Measurements from ENCODE around the gene SMARCB1.

Gene SMARCB1

GRCh38 chr22:23796461-23796860 lies 9.7 kb downstream of the SMARCB1 start:
- 69% methylated on average over 5 of the region's 5 CpGs for WGBS
- H3K14ac ChIP-seq (ENCODE audit: low read length in 2 of 2): no peak overlapping the region
- H2BK120ac ChIP-seq (ENCODE audit: low read depth, low read length): no peak overlapping the region
- no peak overlapping the region for H3K23ac ChIP-seq (ENCODE audit: low read length in 2 of 2)
- H4K91ac ChIP-seq (ENCODE audit: low read length): no peak overlapping the region
- H2AFZ ChIP-seq (ENCODE audit: low read depth, low read length): no peak overlapping the region
- no peak overlapping the region for H3K4me2 ChIP-seq (ENCODE audit: low read length, poor library complexity, severe bottlenecking)
- H4K8ac ChIP-seq (ENCODE audit: low read length): no peak overlapping the region
- no peak overlapping the region for H3K9ac ChIP-seq (ENCODE audit: low read length)
- H3K4me1 ChIP-seq (ENCODE audit: control insufficient read depth, insufficient read depth, low read depth, low read length): peaks cover 4% of the 10 kb centered on the region
- H3K4ac ChIP-seq (ENCODE audit: low read depth in 1 of 2, low read length in 2 of 2): no peak overlapping the region
- DNase-seq: no peak
- no peak overlapping the region for H2BK5ac ChIP-seq (ENCODE audit: low read depth, low read length, poor library complexity, severe bottlenecking)
- no peak overlapping the region for H3K18ac ChIP-seq (ENCODE audit: low read depth in 1 of 2, low read length in 2 of 2)
- peaks cover 72 to 83% of the 10 kb centered on the region in 2 experiments for H3K36me3 ChIP-seq (ENCODE audit: control insufficient read depth in 1 of 2, insufficient read depth in 2 of 2, low read depth in 1 of 2, low read length in 2 of 2)
- H3K79me1 ChIP-seq (replicated peaks; ENCODE audit: low read length, poor library complexity, severe bottlenecking): peaks cover 38% of the 10 kb centered on the region
- H2BK12ac ChIP-seq (ENCODE audit: low read length in 2 of 2): no peak overlapping the region
- no peak overlapping the region for H2AK5ac ChIP-seq (ENCODE audit: low read length, severe bottlenecking)
- H3K4me3 ChIP-seq (ENCODE audit: insufficient read depth in 1 of 2, low read depth in 1 of 2, low read length in 2 of 2): no peak overlapping the region
- no peaks in the 10 kb centered on the region for H3K9me3 ChIP-seq (ENCODE audit: control insufficient read depth, low read length)
- no peak overlapping the region for H3K27ac ChIP-seq (ENCODE audit: low read length, poor library complexity, severe bottlenecking)
- no peak overlapping the region for H2BK15ac ChIP-seq (ENCODE audit: low read depth, poor library complexity, severe bottlenecking)
- no peaks in the 10 kb centered on the region for H3K27me3 ChIP-seq (ENCODE audit: control insufficient read depth in 1 of 2, insufficient read depth in 1 of 2, low read length in 2 of 2)

GRCh38 chr22:23800297-23801237 lies 13.8 kb downstream of the SMARCB1 start:
- Histone ChIP-seq H2AK5ac (ENCODE audit: low read length, severe bottlenecking) (no peak overlapping the region), H3K23ac (ENCODE audit: low read length in 2 of 2) (no peak overlapping the region), H3K9ac (ENCODE audit: low read length) (no peak overlapping the region), H3K36me3 (ENCODE audit: control insufficient read depth in 1 of 2, insufficient read depth in 2 of 2, low read depth in 1 of 2, low read length in 2 of 2) (peaks cover 80% of the 10 kb centered on the region in 2 experiments), H3K14ac (ENCODE audit: low read length in 2 of 2) (no peak overlapping the region), H3K4ac (ENCODE audit: low read depth in 1 of 2, low read length in 2 of 2) (no peak overlapping the region), H3K4me2 (ENCODE audit: low read length, poor library complexity, severe bottlenecking) (no peak overlapping the region), H2AFZ (ENCODE audit: low read depth, low read length) (no peak overlapping the region), H3K4me1 (ENCODE audit: control insufficient read depth, insufficient read depth, low read depth, low read length) (no peaks in the 10 kb centered on the region), H4K91ac (ENCODE audit: low read length) (no peak overlapping the region), H3K27ac (ENCODE audit: low read length, poor library complexity, severe bottlenecking) (no peak overlapping the region), H4K8ac (ENCODE audit: low read length) (no peak overlapping the region), H3K27me3 (ENCODE audit: control insufficient read depth in 1 of 2, insufficient read depth in 1 of 2, low read length in 2 of 2) (no peaks in the 10 kb centered on the region), H2BK120ac (ENCODE audit: low read depth, low read length) (no peak overlapping the region), H2BK5ac (ENCODE audit: low read depth, low read length, poor library complexity, severe bottlenecking) (no peak overlapping the region), H3K79me1 (replicated peaks; ENCODE audit: low read length, poor library complexity, severe bottlenecking) (peaks cover 51% of the 10 kb centered on the region), H2BK15ac (ENCODE audit: low read depth, poor library complexity, severe bottlenecking) (no peak overlapping the region), H3K18ac (ENCODE audit: low read depth in 1 of 2, low read length in 2 of 2) (no peak overlapping the region), H3K4me3 (ENCODE audit: insufficient read depth in 1 of 2, low read depth in 1 of 2, low read length in 2 of 2) (no peak overlapping the region), H2BK12ac (ENCODE audit: low read length in 2 of 2) (no peak overlapping the region), H3K9me3 (ENCODE audit: control insufficient read depth, low read length) (no peaks in the 10 kb centered on the region)
- no peak for DNase-seq
- 97% methylated on average over 18 of the region's 18 CpGs for WGBS

DNA sequence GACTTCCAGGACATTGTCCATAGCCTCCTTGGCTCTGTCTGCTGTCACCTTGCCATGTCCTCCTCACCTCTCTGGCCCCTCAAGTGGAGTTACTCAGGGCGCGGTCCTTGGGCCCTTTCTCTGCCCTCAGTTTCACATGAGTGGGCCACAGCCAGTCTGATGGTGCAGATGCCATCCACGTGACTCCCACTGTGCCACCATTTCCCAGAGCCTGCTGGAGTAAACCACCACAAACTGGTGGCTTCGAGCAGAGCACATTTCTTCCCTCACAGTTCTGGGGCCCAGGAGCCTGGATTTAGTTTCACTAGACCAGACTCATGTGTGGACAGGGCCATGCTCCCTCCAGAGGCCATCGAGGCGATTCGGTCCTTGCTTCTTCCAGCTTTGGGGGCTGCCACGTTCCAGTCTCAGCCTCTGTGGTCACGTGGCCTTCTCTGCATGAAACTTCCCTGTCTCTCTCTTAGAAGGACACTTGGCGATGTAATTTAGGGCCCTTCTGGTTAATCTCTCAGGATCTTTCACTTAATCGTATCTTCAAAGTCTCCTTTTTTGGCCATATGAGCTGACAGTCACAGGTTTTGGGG lies 14.6 kb downstream of the SMARCB1 start:
- Histone ChIP-seq H2BK120ac (ENCODE audit: low read depth, low read length) (no peak overlapping the region), H3K27ac (ENCODE audit: low read length, poor library complexity, severe bottlenecking) (no peak overlapping the region), H4K8ac (ENCODE audit: low read length) (no peak overlapping the region), H2BK12ac (ENCODE audit: low read length in 2 of 2) (no peak overlapping the region), H3K18ac (ENCODE audit: low read depth in 1 of 2, low read length in 2 of 2) (no peak overlapping the region), H3K36me3 (ENCODE audit: control insufficient read depth in 1 of 2, insufficient read depth in 2 of 2, low read depth in 1 of 2, low read length in 2 of 2) (peaks cover 78 to 80% of the 10 kb centered on the region in 2 experiments), H3K79me1 (replicated peaks; ENCODE audit: low read length, poor library complexity, severe bottlenecking) (peaks cover 52% of the 10 kb centered on the region), H4K91ac (ENCODE audit: low read length) (no peak overlapping the region), H2BK15ac (ENCODE audit: low read depth, poor library complexity, severe bottlenecking) (no peak overlapping the region), H3K27me3 (ENCODE audit: control insufficient read depth in 1 of 2, insufficient read depth in 1 of 2, low read length in 2 of 2) (no peaks in the 10 kb centered on the region), H3K23ac (ENCODE audit: low read length in 2 of 2) (no peak overlapping the region), H3K9me3 (ENCODE audit: control insufficient read depth, low read length) (no peaks in the 10 kb centered on the region), H2BK5ac (ENCODE audit: low read depth, low read length, poor library complexity, severe bottlenecking) (no peak overlapping the region), H3K4me1 (ENCODE audit: control insufficient read depth, insufficient read depth, low read depth, low read length) (no peaks in the 10 kb centered on the region), H3K9ac (ENCODE audit: low read length) (no peak overlapping the region), H3K4ac (ENCODE audit: low read depth in 1 of 2, low read length in 2 of 2) (no peak overlapping the region), H3K4me2 (ENCODE audit: low read length, poor library complexity, severe bottlenecking) (no peak overlapping the region), H3K14ac (ENCODE audit: low read length in 2 of 2) (no peak overlapping the region), H2AFZ (ENCODE audit: low read depth, low read length) (no peak overlapping the region), H2AK5ac (ENCODE audit: low read length, severe bottlenecking) (no peak overlapping the region), H3K4me3 (ENCODE audit: insufficient read depth in 1 of 2, low read depth in 1 of 2, low read length in 2 of 2) (no peak overlapping the region)
- DNase-seq: no peak
- WGBS: 98% methylated on average over 9 of the region's 11 CpGs

- Histone ChIP-seq H2AK5ac (ENCODE audit: low read length, severe bottlenecking) (no peak overlapping the region), H3K27ac (ENCODE audit: low read length, poor library complexity, severe bottlenecking) (no peak overlapping the region), H2BK12ac (ENCODE audit: low read length in 2 of 2) (no peak overlapping the region), H3K4ac (ENCODE audit: low read depth in 1 of 2, low read length in 2 of 2) (no peak overlapping the region), H4K8ac (ENCODE audit: low read length) (no peak overlapping the region), H3K4me2 (ENCODE audit: low read length, poor library complexity, severe bottlenecking) (no peak overlapping the region), H4K91ac (ENCODE audit: low read length) (no peak overlapping the region), H2BK15ac (ENCODE audit: low read depth, poor library complexity, severe bottlenecking) (no peak overlapping the region), H2BK120ac (ENCODE audit: low read depth, low read length) (no peak overlapping the region), H3K27me3 (ENCODE audit: control insufficient read depth in 1 of 2, insufficient read depth in 1 of 2, low read length in 2 of 2) (no peaks in the 10 kb centered on the region), H2BK5ac (ENCODE audit: low read depth, low read length, poor library complexity, severe bottlenecking) (no peak overlapping the region), H3K23ac (ENCODE audit: low read length in 2 of 2) (no peak overlapping the region), H3K4me3 (ENCODE audit: insufficient read depth in 1 of 2, low read depth in 1 of 2, low read length in 2 of 2) (peak overlapping the region in 1 of 2 experiments; percentile 23), H3K14ac (ENCODE audit: low read length in 2 of 2) (peak overlapping the region in 1 of 2 experiments; percentile 28), H3K79me1 (replicated peaks; ENCODE audit: low read length, poor library complexity, severe bottlenecking) (peaks cover 48% of the 10 kb centered on the region), H2AFZ (ENCODE audit: low read depth, low read length) (no peak overlapping the region), H3K36me3 (ENCODE audit: control insufficient read depth in 1 of 2, insufficient read depth in 2 of 2, low read depth in 1 of 2, low read length in 2 of 2) (peaks cover 76 to 80% of the 10 kb centered on the region in 2 experiments), H3K4me1 (ENCODE audit: control insufficient read depth, insufficient read depth, low read depth, low read length) (no peaks in the 10 kb centered on the region), H3K9ac (ENCODE audit: low read length) (no peak overlapping the region), H3K9me3 (ENCODE audit: control insufficient read depth, low read length) (no peaks in the 10 kb centered on the region), H3K18ac (ENCODE audit: low read depth in 1 of 2, low read length in 2 of 2) (no peak overlapping the region)
- no peak for DNase-seq
- 99% methylated on average over 8 of the region's 8 CpGs for WGBS
These were observed 15.2 kb downstream of the SMARCB1 start for GRCh38 chr22:23801886-23802377.

Data from mesenchymal stem cell (in vitro differentiated cells and primary cell).